ENCODE results near the gene CNPY1.

DNA sequence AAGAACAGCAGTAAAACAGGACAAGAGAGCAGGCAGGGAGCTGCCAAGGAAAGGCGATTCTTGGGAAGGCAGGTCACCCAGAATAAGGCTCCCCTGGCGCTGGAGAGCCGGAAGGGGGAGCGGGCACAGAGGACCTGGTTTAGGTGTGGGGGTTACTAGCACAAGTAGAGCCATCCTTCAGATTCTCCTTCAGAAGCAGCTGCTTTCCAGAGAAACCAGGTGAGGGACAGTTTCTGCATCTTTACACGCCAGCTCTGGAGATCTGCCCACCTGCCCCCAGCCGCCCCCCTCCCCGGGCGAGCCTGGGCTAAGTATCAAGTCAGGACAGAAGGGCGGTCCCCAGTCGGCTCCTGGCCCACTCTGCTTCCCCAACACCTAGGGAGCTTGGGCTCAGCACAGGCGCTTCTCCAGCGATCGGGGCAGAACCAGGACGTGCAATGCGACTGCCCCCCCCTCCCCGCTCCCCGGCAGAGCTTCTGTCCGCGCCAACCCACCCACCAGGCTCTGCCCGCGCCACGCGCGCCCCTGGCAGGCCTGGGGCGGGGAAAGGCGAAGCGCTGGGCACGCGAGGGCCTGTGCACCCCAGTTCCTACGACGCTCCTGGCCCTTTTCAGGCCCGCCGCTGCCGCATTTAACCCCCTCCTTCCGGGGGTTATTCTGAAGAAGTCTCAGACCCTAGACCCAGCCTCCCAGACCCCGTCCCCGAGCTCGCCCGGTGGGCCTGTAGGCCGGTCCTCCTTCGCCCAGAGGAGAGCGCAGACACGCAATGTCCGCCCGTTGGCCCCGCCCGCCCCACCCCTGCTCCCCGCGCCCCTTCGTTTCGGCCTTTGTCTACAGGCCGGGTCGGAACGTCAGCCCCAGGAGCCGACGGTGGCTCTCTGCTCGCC lies 92.8 kb downstream of the CNPY1 start:
- TF ChIP-seq, protein P1, sequence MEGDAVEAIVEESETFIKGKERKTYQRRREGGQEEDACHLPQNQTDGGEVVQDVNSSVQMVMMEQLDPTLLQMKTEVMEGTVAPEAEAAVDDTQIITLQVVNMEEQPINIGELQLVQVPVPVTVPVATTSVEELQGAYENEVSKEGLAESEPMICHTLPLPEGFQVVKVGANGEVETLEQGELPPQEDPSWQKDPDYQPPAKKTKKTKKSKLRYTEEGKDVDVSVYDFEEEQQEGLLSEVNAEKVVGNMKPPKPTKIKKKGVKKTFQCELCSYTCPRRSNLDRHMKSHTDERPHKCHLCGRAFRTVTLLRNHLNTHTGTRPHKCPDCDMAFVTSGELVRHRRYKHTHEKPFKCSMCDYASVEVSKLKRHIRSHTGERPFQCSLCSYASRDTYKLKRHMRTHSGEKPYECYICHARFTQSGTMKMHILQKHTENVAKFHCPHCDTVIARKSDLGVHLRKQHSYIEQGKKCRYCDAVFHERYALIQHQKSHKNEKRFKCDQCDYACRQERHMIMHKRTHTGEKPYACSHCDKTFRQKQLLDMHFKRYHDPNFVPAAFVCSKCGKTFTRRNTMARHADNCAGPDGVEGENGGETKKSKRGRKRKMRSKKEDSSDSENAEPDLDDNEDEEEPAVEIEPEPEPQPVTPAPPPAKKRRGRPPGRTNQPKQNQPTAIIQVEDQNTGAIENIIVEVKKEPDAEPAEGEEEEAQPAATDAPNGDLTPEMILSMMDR (conservative IDR thresholded peaks at IDR 0.05): no peak
- no peak for TF ChIP-seq EZH2 (IDR thresholded peaks at IDR 0.05; ENCODE audit: low read depth)
